ENCODE results near the gene COQ10B.

Gene COQ10B

DNA sequence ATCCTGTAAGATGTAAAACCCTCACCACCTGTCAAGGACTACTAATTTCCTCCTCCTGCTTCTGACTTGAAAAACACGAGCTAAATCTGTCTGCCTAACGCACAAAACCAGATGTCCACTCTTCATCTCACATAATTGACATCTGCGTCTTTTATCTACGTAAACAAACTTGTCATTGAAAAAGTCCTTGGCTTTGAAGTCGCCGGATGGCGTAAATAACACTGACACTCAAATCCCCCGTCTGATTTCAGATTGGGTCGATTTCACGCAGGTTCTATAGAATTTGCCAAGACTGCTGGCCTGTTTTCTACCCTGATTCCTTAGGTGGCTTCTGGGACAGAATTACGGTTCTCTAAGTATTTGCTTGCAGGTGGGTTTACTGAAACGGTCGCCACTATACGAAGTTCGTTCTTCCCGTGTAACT, 62.0 kb downstream of the COQ10B start:
- TF ChIP-seq, protein P1, sequence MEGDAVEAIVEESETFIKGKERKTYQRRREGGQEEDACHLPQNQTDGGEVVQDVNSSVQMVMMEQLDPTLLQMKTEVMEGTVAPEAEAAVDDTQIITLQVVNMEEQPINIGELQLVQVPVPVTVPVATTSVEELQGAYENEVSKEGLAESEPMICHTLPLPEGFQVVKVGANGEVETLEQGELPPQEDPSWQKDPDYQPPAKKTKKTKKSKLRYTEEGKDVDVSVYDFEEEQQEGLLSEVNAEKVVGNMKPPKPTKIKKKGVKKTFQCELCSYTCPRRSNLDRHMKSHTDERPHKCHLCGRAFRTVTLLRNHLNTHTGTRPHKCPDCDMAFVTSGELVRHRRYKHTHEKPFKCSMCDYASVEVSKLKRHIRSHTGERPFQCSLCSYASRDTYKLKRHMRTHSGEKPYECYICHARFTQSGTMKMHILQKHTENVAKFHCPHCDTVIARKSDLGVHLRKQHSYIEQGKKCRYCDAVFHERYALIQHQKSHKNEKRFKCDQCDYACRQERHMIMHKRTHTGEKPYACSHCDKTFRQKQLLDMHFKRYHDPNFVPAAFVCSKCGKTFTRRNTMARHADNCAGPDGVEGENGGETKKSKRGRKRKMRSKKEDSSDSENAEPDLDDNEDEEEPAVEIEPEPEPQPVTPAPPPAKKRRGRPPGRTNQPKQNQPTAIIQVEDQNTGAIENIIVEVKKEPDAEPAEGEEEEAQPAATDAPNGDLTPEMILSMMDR (IDR thresholded peaks at IDR 0.05; ENCODE audit: borderline replicate concordance, insufficient read depth, low read depth, low read length), result no peak

DNA sequence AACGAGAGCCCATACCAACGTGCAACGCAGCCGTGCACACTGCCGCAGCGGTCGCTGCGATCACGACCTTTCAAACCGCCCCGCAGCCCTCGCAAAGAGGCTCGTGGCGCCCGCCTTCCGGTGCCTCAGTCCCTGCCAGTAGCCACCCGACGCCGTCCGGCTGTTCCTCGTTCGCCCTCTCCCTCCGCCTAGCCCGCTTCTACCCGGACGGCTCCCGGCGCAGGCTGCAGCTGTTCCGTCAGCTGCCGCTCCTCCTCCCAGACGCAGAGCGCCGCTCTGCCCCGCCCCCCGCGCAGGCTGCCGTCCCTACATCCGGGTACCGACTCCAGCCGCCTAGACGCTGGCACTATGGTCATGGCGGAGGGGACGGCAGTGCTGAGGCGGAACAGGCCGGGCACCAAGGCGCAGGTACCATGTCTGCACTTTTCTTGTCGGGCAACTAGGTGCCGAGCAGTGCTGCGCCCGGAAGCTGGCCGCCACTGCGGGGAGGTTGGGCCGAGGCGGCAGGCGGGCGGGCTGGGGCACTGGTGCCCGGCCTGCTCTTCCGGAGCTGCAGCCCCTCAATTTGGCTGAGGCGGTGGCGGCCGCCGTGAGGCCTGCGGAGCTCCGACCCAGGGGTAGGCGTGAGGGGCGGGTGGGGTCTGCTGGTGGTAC, 62.5 kb downstream of the COQ10B start, which contains the start of gene MOB4:
TSS of gene MOB4 (plus strand) at position 328 of the 654 bp plus-strand sequence. CDS start at position 349, 21 bp downstream.
- TF ChIP-seq, protein P1 (IDR thresholded peaks at IDR 0.05; ENCODE audit: borderline replicate concordance, insufficient read depth, low read depth, low read length), result no peak

More for the DNA sequence above, 62.0 kb downstream of the COQ10B start:
- peak overlapping the region; percentile 94 for H3K4me3 ChIP-seq (ENCODE audit: low read depth, low read length)

DNA sequence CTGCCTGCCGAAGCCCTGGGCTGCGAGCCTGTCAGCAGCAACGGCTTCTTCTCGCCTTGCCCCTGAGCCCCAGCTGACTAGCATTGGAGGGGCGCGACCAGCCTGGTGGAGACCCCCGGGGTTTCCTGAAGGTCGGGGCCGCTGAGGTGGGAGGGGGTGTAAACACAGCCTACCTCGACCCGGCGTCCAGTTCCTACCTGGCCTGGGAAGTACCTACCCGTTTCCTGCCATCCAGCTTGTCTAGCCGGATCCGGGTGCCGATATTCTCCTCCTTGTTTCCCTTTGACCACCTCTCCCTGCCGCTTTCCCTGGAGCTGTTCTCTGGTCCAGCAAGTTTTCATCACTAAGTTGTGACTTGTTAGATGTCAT, 63.0 kb downstream of the COQ10B start:
- peak overlapping the region; percentile 94 for H3K4me3 ChIP-seq (ENCODE audit: low read depth, low read length)
- TF ChIP-seq, protein P1 (IDR thresholded peaks at IDR 0.05; ENCODE audit: borderline replicate concordance, insufficient read depth, low read depth, low read length), result no peak

More for the DNA sequence above, 62.5 kb downstream of the COQ10B start, which contains the start of gene MOB4:
- peak within 1 kb of the TSS; percentile 94 for H3K4me3 ChIP-seq (ENCODE audit: low read depth, low read length)

DNA sequence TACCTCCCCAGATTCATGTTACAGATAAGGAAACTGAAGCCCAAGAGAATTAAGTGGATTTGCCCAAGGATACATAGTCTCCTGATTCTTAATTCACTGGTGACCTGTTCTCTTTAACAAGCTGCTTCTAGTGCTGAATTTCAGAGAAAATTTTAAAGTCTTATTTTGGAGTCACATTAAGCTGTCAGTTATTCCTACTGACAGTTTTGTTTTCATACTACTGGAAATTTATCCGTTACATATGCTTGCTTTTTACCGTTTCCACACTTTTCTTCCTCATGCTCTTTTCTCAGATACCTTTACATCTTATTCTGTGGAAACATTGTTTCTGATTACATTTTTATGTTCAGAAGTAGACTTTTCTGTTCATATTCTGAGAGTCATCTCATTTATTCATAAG, 63.8 kb downstream of the COQ10B start:
- TF ChIP-seq, protein P1 (IDR thresholded peaks at IDR 0.05; ENCODE audit: borderline replicate concordance, insufficient read depth, low read depth, low read length), result no peak
- peak overlapping the region; percentile 94 for H3K4me3 ChIP-seq (ENCODE audit: low read depth, low read length)

Data from GM12875 (cell line).